MM.1S (cell line): ENCODE data around the gene ELP4.

Experiments
- EZH2 ChIP-seq: fragments of 300-600 bp; sonication (generic); optimal IDR thresholded peaks from 2 replicates; pipeline ENCODE3; 2017; ENCODE audit warnings: low read depth, mild to moderate bottlenecking, antibody characterized with exemption, low read length, mixed read lengths
- EZH2phosphoT487 ChIP-seq: fragments of 300-600 bp; sonication (generic); IDR thresholded peaks from 2 replicates; pipeline ENCODE4 v1.6.1; 2018; ENCODE audit warnings: antibody characterized with exemption, low read length

- TF ChIP-seq EZH2phosphoT487 (no peak), EZH2 (no peak)
These were observed 295.6 kb downstream of the ELP4 start for GRCh38 chr11:31805037-31805628.
